GM18508 (cell line): Measurements from ENCODE around the gene LARP4B.

Source experiments
- ATAC-seq: cut with Tn5 transposase; IDR thresholded peaks from one replicate; pipeline ENCODE4 v1.9.1; 2021; ENCODE audit warnings: moderate number of reproducible peaks; ENCODE audit not compliant: insufficient read depth, unreplicated experiment

The LARP4B gene

GRCh38 chr10:792792-793100, 138.8 kb downstream of the LARP4B start:
- no peak for ATAC-seq

- ATAC-seq = no peak
Observed at GRCh38 chr10:792083-792791, 139.3 kb downstream of the LARP4B start.

DNA sequence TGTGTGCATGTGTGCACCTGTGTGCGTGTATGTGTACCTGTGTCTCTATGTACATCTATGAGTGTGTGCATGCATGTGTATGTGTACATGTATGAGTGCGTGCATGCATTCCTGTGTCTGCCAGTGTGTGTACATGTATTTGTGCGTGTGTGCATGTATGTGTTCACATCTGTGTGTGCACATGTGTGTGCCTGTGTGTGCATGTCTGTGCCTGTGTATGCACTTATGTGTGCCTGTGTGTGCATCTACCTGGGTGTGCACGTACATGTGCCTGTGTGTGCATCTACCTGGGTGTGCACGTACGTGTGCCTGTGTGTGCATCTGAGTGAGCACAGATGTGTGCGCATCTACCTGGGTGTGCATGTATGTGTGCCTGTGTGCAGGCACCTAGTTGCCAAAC, 139.9 kb downstream of the LARP4B start:
- no peak for ATAC-seq

- no peak for ATAC-seq
Observed at GRCh38 chr10:790821-791551, 140.5 kb downstream of the LARP4B start.

- no peak for ATAC-seq
Observed at GRCh38 chr10:789831-790701, 141.4 kb downstream of the LARP4B start.

GRCh38 chr10:788796-789748, 142.4 kb downstream of the LARP4B start:
- no peak for ATAC-seq

DNA sequence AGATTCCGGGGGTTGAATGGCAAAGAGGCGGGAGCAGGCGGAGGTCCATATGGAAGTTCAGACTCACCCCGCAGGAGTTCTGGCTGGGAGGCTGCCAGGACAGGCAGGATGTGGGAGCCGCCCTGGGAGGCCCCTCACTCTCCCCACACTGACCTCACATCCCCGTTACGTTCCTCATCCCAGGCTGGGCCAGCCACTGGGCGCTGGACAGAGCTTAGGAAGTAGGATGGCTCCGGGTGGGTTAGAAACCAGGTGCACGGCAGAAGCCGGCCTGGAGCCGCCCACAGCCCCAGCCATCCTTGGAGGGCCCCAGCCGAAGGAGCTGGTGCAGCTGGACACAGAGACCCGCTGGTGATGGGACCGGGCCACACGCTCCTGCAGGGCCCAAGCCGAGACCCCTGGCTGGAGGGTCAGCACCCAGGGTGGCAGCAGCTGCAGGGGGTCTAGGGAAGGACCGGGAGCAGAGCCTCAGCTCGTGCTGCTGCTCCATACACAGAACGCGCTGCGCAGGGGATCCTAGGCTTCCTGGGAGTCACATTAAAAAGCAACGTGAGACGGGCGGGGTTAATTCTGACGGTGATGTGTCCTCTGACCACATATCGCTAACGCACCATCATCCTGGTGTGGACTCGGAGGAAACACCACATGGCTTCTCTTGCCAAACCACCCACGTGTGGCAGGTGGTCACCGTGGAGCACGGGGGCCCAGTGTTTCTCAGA, 143.4 kb downstream of the LARP4B start:
- no peak for ATAC-seq

- no peak for ATAC-seq
Observed at GRCh38 chr10:786633-787474, 144.7 kb downstream of the LARP4B start.

GRCh38 chr10:785861-786214, 145.7 kb downstream of the LARP4B start:
- ATAC-seq = no peak

DNA sequence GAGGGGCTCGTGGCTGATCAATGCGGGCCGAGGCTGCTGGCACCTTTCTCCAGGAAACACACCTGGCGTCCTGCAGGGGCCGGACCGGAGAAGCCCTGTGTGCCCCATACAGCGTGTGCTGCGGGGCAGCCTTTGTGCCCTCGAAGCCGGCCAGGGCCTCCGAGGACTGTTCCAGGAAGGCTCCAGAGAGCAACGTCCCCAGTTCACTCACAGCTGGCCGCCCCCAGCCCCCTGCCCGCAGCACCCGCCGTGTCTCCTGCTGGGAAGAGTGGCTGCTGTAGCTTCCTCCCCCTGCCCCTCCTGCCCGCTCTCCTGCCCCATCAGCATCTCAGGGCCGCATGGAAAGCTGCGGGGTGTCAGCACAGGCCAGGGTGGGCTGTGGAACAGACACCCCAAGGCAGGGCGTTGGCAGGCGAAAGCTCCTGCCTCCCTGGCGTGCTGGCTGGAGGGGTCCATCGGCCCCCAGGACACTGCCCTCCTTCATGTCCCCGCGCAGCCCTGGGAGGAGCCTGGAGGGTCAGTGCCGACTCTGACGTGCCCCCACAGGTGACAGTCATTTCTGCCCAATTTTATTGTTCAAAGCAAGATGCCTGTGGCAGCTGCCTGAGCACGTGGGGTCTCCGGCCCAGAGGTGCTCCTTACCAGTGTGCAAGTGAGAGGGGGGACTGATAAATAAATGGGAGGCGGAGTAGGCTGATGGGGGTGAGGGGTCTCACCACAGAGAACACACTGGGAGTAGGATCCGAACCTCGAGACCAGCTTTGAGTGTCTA, 146.2 kb downstream of the LARP4B start:
- ATAC-seq = no peak

- ATAC-seq = no peak
Observed at GRCh38 chr10:784403-785088, 147.0 kb downstream of the LARP4B start.

DNA sequence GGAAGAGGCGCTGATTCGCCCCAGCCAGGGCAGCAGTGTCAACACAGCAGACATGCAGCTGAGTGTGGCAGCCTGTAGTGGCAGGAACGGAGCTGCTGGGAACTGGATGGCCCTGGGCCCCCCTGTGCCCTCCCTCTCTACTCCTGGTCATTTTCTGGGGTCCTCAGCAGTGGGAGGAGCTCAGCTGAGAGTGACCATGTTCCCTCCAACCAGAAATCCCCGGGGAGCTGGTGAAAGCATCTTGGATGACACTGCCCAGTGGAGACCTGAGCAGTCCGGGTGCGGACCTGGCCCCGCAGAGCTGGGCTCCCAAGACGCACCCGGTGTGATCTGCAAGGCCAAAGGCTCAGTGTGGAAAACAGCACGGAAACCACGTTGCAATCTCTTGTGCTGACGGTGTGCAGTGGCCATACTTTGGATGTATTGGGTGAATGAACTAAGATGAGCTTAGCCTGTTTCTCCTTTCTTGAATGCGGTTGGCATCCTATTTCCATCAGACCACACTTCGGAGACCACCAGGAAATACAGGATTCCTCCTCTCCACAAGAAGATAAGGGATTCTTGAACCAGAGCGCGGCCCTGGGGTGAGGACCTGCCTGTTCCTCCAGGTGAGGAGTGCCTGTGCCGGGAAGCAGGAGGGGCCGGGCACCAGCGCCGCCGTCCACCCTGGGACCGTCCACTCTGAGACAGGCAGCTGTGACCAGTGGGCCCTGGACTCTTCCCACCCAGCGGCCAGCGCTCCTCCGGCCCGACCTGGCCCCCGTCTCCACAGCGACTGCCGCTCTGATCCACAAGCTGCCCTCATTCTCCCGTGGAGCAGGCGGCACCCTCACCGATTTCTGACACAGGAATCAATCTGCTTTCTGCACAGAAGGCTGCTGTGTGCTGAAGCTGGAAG, 148.5 kb downstream of the LARP4B start:
- ATAC-seq = no peak

- no peak for ATAC-seq
Observed at GRCh38 chr10:780536-781524, 150.7 kb downstream of the LARP4B start.

DNA sequence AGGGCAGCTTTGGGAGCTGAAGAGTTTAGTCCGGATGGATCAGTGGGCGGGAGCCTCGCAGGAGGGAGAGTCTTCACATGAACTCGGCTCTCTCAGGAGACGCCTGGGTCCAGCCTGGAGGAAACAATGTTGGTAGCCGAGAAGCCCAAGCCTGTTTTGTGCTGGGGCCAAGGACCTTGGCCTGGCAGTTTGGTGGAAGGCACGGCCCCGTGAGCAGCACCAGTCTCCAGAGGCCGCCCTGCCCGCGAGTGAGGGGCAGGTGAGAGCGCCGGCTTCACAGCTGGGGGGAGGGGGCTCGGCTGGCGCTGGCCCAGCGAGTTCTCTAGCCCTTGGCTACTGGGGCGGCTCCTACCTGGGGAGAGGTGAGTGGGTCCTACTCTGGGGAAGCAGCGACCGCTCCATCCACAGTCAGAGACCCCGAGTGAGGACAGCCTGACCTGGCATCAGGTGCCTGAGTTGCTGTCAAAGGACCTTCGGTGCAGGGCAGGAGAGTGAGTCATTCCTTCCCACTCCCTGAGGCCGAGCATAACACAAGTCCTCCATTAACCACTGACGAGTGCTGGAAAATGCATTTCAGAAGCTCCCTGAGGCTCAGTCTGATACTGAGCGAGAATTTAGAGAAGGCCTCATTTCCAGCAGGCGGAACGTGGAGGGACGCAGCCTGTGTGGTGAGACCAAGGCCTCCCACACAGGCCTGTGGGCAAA, 152.7 kb downstream of the LARP4B start:
- ATAC-seq = no peak
